ENCODE measurements around the gene YIF1A.

The YIF1A gene

DNA sequence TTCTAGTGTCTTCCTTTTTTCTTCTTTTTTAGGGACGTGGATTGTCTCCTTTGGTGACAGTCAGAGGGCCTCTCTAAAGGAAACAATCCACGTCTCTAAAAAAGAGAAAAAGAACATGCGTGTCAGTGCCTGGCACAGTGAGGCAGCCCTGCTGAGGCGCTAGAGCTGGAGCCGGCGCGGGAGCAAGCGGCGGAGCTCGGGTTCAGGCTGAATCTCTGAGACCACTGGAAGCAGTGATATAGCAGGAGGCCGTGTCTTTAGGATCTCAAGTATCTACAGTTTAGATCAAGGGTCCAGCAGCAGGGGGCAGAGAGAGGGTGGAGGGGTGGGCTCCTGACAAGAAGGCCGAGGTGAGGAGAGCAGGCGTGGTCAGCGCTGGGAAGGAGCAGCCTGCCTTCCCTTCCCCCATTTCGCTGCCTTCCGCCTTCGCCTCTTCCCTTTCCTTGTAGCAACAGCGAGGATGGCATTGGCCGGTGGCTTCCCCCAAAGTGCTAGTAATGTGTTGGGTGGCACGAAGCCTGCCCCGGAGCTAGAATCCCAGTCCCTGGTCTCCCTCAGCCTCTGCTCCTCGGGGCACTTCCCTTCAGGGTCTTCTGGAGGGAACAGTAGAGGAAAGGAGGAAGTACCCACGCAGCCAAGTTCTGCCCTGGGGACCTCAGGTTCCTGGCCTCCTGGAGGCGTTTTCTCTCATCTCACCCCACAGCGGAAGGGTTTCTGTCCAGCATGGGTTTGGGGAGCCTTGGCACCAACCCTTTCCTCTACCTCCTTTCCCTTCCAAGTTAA lies 48.8 kb downstream of the YIF1A start:
- DNase-seq = no peak

DNA sequence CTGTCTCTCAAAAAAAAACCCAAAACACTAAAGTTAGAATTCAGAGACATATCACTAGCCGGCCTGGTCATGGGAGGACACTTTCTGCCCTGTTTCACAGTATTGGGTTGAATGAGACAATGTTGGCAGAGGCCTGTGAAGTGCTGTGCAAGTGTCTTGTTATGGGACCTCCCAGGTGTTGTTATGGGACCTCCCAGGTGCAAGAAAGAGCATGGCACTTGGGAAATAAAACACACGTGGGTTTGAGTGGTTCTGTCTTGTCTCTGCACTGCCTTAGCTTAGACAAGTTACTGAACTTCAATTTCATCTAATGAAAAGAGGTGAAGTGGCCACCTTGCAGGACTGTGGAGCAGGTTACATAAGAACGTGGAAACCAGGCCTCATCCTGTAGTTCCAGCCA lies 49.4 kb downstream of the YIF1A start:
- DNase-seq = no peak

DNA sequence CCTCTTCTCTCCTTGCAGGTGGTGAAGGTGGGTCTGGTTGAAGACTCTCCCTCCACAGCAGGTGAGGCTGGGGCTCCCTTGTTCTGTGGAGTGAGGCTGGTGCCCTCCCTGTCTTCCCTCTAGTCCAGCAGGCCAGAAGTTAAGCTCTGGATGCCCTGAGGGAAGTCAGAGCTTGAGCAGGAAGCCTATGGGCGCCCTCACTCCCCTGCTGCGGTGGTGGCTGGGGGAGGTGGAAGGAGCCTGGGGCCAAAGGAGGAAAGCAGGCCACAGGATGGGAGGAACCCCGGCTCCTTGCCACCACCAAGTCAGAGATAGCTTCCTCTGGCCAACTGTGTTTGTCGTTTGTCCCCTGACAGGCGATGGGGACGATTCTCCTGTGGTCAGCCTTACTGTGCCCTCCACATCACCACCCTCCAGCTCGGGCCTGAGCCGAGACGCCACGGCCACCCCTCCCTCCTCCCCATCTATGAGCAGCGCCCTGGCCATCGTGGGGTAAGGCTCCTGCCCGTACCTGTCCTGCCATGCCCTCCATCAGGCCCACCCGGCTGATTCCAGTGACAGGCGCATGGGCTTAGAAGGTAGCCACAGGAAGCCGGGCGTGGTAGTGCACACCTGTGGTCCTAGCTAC lies 50.0 kb downstream of the YIF1A start:
- DNase-seq = no peak

DNA sequence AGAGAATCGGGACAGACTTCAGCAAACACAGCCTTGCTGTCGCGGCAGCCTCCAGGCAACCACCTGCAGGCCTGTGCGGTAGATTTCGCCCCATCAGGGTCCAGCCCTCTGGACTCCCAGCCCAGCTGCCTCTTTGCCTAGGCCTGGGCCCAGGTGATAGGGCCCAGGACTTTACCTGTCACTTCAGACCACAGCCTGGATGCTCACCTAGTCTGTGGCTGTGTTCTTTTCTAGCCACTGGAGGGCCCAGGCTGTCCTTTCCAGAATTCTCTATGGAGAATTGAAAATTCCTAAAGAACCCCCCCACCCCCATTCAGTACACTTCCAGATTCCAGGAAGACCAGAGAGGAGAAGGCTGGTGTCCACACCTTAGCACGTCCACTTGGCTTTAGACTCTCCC lies 51.1 kb downstream of the YIF1A start:
- no peak for DNase-seq

DNA sequence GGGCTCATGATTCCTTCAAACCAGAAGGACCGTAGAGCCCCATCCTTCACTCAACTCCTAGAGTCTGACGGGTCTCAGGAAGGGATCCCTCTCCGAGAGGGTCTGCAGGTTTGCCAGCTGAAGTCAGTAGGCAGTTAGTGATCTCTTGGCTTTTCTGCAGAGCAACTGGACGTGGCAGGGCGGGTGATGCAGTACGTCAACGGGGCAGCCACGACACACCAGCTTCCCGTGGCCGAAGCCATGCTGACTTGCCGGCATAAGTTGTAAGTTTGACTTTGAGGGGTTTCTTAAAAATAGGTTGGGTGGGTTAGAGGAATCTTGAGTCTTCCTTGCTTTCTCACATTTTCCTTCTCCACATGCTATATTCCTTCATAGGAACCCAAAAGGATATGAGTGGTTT lies 53.8 kb downstream of the YIF1A start:
- no peak for DNase-seq

All from cortex of kidney (tissue), 1 donor.